ENCODE results near the gene KRTAP12-1. TPM values are rescaled to one million over a fixed set of nuclear protein-coding genes. Genes with fewer than 3 reads are reported as not detected.

KRTAP12-1 gene
- total RNA-seq, 1 donor from 2014 or later: not detected

DNA sequence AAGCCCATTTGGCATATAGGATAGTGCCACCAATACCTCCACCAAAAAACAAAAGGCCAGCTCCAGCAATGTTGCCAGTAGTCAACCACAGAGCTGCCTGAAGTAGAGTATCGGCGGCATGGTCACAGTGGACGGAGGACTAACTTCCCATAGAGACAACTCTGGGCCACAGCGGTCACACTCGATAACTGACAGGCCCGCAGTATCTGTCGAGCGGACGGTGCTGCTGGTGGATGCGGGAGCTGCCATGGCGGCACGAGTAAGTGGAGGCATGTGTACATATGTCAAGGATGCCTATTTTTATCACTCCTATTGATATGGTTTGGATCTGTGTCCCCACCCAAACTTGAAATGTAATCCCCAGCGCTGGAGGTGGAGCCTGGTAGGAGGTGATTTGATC, 4.1 kb downstream of the KRTAP12-1 start:
- H3K4me3 ChIP-seq (ENCODE audit: low read depth, low read length): no peak overlapping the region
- H3K36me3 ChIP-seq (ENCODE audit: control insufficient read depth, insufficient read depth, low read length): no peaks in the 10 kb centered on the region
- peaks cover 4% of the 10 kb centered on the region for H3K27me3 ChIP-seq (ENCODE audit: control insufficient read depth, insufficient read depth, low read length)
- TF ChIP-seq, protein P1, sequence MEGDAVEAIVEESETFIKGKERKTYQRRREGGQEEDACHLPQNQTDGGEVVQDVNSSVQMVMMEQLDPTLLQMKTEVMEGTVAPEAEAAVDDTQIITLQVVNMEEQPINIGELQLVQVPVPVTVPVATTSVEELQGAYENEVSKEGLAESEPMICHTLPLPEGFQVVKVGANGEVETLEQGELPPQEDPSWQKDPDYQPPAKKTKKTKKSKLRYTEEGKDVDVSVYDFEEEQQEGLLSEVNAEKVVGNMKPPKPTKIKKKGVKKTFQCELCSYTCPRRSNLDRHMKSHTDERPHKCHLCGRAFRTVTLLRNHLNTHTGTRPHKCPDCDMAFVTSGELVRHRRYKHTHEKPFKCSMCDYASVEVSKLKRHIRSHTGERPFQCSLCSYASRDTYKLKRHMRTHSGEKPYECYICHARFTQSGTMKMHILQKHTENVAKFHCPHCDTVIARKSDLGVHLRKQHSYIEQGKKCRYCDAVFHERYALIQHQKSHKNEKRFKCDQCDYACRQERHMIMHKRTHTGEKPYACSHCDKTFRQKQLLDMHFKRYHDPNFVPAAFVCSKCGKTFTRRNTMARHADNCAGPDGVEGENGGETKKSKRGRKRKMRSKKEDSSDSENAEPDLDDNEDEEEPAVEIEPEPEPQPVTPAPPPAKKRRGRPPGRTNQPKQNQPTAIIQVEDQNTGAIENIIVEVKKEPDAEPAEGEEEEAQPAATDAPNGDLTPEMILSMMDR (IDR thresholded peaks at IDR 0.05; ENCODE audit: insufficient read depth, low read length, poor library complexity, severe bottlenecking): no peak
- no peak for DNase-seq (ENCODE audit: low read depth)

DNA sequence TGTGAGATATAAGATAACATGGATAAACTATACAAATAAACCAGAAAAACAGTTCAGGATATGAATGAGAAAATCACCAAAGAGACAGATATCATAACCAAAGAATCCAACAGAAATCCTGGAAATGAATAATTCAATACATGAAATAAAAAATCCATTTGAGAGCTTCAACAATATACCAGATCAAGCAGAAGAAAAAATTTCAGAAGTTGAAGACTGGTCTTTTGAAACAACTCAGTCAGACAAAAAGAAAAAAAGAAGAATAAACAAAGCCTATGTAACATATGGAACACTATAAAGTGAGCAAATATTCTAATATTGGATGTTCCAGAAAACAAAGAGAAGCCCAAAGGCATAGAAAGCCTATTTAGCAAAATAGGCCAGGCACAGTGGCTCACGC, 10.1 kb downstream of the KRTAP12-1 start:
- no peak for DNase-seq (ENCODE audit: low read depth)
- Histone ChIP-seq H3K36me3 (ENCODE audit: control insufficient read depth, insufficient read depth, low read length) (no peaks in the 10 kb centered on the region), H3K27me3 (ENCODE audit: control insufficient read depth, insufficient read depth, low read length) (no peaks in the 10 kb centered on the region), H3K4me3 (ENCODE audit: low read depth, low read length) (no peak overlapping the region)
- TF ChIP-seq, protein P1 (IDR thresholded peaks at IDR 0.05; ENCODE audit: insufficient read depth, low read length, poor library complexity, severe bottlenecking): no peak

DNA sequence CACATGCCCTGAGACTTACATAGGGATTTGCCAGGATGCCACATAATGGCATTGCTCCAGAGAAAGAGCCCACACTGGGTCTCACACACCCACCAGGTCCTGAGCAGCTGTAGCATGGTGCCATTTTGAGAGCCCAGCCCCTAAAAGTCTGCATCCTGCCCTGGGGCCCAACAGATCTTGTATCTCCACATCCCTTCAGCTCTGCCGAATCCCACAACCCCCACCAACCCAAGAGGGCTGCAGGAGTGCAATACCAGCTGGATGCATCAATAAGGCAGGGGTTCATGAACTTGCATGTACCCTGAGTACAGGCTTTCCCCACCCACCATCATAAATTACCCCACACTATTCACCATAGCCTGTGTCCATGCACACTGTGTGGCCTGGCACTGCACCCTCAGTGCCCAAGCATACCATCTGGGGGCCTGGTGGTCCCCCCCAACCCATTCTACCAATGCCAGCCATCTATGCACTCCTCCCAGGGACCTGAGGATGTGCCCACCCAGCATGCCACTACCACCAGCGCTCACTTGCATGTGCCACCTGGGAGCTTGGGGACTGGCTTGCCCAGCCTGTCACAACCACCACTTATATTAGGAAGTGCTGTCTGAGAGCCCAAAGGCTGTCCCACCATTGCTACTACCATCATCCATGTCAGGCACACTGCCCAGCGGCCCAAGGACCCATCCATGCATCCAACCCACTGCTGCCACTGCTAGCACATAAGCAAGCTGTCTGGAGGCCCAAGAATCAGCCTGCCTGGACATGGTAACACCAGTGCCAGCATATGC, 11.1 kb downstream of the KRTAP12-1 start:
- no peaks in the 10 kb centered on the region for H3K27me3 ChIP-seq (ENCODE audit: control insufficient read depth, insufficient read depth, low read length)
- TF ChIP-seq, protein P1 (IDR thresholded peaks at IDR 0.05; ENCODE audit: insufficient read depth, low read length, poor library complexity, severe bottlenecking): no peak
- H3K36me3 ChIP-seq (ENCODE audit: control insufficient read depth, insufficient read depth, low read length): no peaks in the 10 kb centered on the region
- no peak overlapping the region for H3K4me3 ChIP-seq (ENCODE audit: low read depth, low read length)
- DNase-seq (ENCODE audit: low read depth): no peak

DNA sequence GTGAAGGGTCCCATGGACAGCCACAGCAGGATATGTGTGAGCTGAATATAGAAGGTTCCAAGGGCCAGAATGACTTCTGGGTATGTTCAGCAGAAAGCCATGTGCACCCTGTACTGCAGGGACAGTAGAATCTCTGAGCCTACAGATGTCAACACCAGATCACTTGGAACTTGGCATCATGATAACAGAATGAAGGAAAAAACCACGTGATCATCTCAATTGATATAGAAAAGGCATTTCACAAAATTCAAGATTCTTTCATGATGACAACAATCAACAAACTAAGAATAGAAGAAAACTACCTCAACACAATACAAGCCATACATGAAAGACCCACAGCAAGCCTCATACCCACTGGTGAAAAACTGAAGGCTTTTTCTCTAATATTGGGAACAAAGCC, 14.4 kb downstream of the KRTAP12-1 start:
- no peaks in the 10 kb centered on the region for H3K36me3 ChIP-seq (ENCODE audit: control insufficient read depth, insufficient read depth, low read length)
- no peaks in the 10 kb centered on the region for H3K27me3 ChIP-seq (ENCODE audit: control insufficient read depth, insufficient read depth, low read length)
- no peak overlapping the region for H3K4me3 ChIP-seq (ENCODE audit: low read depth, low read length)
- no peak for DNase-seq (ENCODE audit: low read depth)
- TF ChIP-seq, protein P1 (IDR thresholded peaks at IDR 0.05; ENCODE audit: insufficient read depth, low read length, poor library complexity, severe bottlenecking): no peak

DNA sequence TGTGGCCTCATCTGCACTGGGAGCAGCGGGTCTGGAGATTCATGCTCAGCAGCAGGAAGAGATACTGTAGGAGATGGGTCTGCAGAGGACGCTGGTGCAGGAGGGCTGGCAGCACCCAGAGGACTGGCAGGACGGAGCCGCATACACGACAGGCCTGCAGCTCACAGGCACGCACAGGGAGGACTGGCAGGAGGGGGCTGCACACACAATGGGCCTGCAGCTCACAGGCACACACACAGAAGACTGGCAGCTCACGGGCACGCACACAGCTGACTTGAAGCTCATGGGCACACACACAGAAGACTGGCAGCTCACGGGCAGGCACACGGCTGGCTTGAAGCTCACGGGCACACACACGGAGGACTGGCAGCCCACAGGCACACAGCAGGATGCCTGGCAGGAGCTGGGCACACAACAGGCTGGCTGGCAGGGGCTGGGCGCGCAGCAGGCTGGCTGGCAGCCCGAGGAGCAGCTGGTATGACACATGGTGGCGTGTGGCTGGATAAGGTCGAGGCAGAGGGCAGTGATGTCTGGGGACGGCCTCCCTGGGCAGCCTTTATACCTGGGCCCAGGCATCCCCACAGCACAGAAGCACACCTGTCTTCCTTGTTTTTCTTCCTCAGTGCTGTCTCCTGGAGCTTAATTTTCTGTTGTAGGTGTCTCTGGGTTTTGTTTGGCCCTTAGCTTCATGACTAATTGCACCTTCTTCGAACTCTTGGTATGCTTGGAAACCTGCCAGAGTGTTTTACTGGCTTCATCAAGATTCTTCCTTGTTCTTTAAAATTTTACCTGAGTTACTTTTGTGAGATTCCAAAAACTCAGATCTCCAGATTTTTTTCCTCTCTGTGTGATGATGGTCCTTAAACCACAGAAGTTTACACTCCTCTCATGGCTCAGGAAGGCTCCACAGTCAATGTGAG, 15.3 kb downstream of the KRTAP12-1 start, which contains the start of gene KRTAP12-2:
TSS of gene KRTAP12-2 (minus strand) at position 527 of the 920 bp plus-strand sequence. CDS start at position 486, 41 bp downstream.
- no peaks in the 10 kb centered on the region for H3K36me3 ChIP-seq (ENCODE audit: control insufficient read depth, insufficient read depth, low read length)
- DNase-seq (ENCODE audit: low read depth): no peak
- no peaks in the 10 kb centered on the region for H3K27me3 ChIP-seq (ENCODE audit: control insufficient read depth, insufficient read depth, low read length)
- H3K4me3 ChIP-seq (ENCODE audit: low read depth, low read length): no peak within 1 kb of the TSS
- TF ChIP-seq, protein P1 (IDR thresholded peaks at IDR 0.05; ENCODE audit: insufficient read depth, low read length, poor library complexity, severe bottlenecking): no peak

Measured in kidney epithelial cell (primary cell).